Measurements from ENCODE around the gene SGCA.

DNA sequence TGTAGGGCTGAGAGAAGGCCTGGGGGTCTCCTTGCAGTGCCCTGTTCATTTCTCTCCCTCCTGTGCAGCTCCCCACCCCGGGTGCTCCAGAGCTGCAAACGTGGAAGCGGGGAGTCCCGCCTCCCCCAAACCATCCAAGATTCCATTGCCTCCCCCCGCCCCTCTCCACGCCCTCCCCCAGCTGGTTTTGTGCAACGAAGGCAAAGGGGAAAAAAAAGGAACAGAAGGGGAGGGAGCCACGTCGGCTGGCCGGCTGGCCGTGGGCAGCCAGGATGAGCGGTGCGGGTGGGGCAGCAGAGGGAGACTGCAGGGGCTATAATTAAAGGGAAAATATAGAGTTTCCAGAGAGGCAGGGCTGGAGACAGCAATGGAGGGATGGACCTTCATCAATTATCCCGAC, 37.3 kb downstream of the SGCA start:
- TF ChIP-seq POLR2AphosphoS5 (IDR thresholded peaks at IDR 0.05) (peak in 1 of 4 donors; percentile 33), POLR2A (IDR thresholded peaks at IDR 0.05) (no peak), EP300 (IDR thresholded peaks at IDR 0.05) (no peak)
- TF ChIP-seq, protein P1, sequence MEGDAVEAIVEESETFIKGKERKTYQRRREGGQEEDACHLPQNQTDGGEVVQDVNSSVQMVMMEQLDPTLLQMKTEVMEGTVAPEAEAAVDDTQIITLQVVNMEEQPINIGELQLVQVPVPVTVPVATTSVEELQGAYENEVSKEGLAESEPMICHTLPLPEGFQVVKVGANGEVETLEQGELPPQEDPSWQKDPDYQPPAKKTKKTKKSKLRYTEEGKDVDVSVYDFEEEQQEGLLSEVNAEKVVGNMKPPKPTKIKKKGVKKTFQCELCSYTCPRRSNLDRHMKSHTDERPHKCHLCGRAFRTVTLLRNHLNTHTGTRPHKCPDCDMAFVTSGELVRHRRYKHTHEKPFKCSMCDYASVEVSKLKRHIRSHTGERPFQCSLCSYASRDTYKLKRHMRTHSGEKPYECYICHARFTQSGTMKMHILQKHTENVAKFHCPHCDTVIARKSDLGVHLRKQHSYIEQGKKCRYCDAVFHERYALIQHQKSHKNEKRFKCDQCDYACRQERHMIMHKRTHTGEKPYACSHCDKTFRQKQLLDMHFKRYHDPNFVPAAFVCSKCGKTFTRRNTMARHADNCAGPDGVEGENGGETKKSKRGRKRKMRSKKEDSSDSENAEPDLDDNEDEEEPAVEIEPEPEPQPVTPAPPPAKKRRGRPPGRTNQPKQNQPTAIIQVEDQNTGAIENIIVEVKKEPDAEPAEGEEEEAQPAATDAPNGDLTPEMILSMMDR (IDR thresholded peaks at IDR 0.05), result no peak
